Lower lobe of right lung (tissue), 2 donors: Measurements from ENCODE around the gene VDR. TPM values are rescaled to one million over a fixed set of nuclear protein-coding genes. Genes with fewer than 3 reads are reported as not detected.
A peak's percentile ranks its signal among the peaks of the same experiment; 100 is the strongest.

Experiments used
- ATAC-seq, 2 donors: fragments of 200-7000 bp; cut with Tn5 transposase; one replicate each; pipeline ENCODE4 v1.9.1; 2020 to 2022; ENCODE audit warnings: mild to moderate bottlenecking in 2 of 2, moderate library complexity in 2 of 2
- DNase-seq: peaks from one replicate; pipeline ENCODE4 v3.0.0-alpha.2; 2020
- H3K27ac ChIP-seq: fragments of 200-600 bp; one replicate; pipeline ENCODE4 v1.8.0; 2022
- H3K27me3 ChIP-seq: fragments of 200-600 bp; one replicate; pipeline ENCODE4 v1.8.0; 2022; ENCODE audit warnings: low read depth
- H3K36me3 ChIP-seq: fragments of 200-600 bp; one replicate; pipeline ENCODE4 v1.8.0; 2022; ENCODE audit warnings: mild to moderate bottlenecking
- H3K4me1 ChIP-seq: fragments of 200-600 bp; one replicate; pipeline ENCODE4 v1.8.0; 2022
- H3K4me3 ChIP-seq: fragments of 200-600 bp; one replicate; pipeline ENCODE4 v1.8.0; 2022; ENCODE audit warnings: mild to moderate bottlenecking
- H3K9me3 ChIP-seq: fragments of 200-600 bp; one replicate; pipeline ENCODE4 v1.8.0; 2022
- intact Hi-C: fragments of 100-400 bp; cut with DNase I; formaldehyde crosslinking; loops from one replicate; pipeline ENCODE4 v1.11.0; 2022
- long read RNA-seq: library from polyadenylated mRNA; unstranded; transcript quantifications from one replicate; pipeline ENCODE4 v2.0.0, GENCODE V29; 2021
- total RNA-seq: library from RNA; stranded (reverse); fragmentation: NEBNext Ultra II Directional; extraction: Animal tissue kit (Norgen Biotek cat#: 25700); gene quantifications from one replicate; pipeline ENCODE4 v1.2.1, GENCODE V29; 2021
- TF ChIP-seq, protein P1 (sequence below): fragments of 200-600 bp; IDR thresholded peaks from one replicate; pipeline ENCODE4 v1.8.0; 2022; ENCODE audit warnings: antibody characterized with exemption, mild to moderate bottlenecking
- donor health status: DM: no; HTN: yes; CAD: no; lungs with severe emphysema.

Gene VDR
- 24.3 TPM for total RNA-seq
- long read RNA-seq, full-length matches to known transcripts = 5 of 37 reads
- long read RNA-seq, partial matches to known transcripts = 11 of 37 reads
- long read RNA-seq, other reads (novel, unspliced or antisense) = 21 of 37 reads

DNA sequence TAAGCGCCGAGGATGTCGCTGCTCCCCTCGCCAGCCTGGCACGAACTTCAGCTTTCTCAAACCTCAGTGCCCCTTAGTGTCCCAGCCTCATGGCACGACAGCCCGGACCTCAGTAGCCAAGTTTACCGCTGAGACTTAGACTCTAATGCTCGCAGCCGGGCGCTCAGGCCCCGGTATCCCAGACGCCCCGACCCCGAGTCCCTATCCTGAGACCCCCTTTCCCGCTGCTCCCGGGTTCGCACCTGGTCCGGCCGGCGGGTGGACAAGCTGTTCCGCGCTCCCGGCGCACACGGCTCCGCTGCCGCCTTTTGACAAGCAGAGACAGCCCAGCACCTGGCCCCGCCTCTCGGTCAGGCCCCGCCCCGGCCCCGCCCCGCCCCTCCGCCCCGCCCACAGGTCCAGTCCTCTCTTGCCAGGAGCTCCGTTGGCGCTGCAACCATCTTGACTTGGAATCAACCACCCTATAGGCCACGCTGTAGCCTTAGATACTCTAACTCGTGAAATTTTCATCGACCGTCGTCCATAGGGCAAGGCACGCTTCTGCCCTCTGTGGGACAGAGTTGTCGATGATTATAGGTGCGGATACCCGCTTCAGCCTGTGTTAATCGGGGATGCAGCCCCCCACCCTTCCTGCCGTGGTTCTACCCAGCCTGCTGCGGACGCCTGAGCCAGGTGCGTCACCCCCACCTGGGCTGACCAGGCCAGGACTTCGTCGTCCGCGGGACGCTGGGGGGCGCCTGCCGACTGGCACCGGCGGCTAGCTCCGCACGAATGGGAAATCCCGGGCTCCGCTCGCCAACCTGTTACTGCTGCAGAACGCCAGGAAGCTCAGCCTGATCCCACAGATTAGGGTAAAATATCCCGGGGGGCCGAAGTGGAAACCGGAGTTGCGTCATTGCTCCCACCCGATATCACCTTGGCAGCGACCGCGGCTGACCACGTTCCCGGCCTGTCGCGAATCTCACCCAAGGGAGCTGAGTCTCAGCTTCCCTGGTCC, at the start of gene VDR:
VDR (minus strand) TSS at position 282 of the 997 bp plus-strand sequence. CDS start 25,881 bp downstream, outside the sequence.
- peak within 1 kb of the TSS; percentile 70 for H3K4me3 ChIP-seq
- H3K27me3 ChIP-seq = no peaks in the 10 kb centered on the region
- ATAC-seq (peak; percentile 90 to 92), DNase-seq (peak; percentile 89)
- intact Hi-C loops = no loop called here
- H3K9me3 ChIP-seq = no peaks in the 10 kb centered on the region
- no peaks in the 10 kb centered on the region for H3K36me3 ChIP-seq
- peak within 1 kb of the TSS; percentile 80 for H3K27ac ChIP-seq
- TF ChIP-seq, protein P1, sequence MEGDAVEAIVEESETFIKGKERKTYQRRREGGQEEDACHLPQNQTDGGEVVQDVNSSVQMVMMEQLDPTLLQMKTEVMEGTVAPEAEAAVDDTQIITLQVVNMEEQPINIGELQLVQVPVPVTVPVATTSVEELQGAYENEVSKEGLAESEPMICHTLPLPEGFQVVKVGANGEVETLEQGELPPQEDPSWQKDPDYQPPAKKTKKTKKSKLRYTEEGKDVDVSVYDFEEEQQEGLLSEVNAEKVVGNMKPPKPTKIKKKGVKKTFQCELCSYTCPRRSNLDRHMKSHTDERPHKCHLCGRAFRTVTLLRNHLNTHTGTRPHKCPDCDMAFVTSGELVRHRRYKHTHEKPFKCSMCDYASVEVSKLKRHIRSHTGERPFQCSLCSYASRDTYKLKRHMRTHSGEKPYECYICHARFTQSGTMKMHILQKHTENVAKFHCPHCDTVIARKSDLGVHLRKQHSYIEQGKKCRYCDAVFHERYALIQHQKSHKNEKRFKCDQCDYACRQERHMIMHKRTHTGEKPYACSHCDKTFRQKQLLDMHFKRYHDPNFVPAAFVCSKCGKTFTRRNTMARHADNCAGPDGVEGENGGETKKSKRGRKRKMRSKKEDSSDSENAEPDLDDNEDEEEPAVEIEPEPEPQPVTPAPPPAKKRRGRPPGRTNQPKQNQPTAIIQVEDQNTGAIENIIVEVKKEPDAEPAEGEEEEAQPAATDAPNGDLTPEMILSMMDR = peak; percentile 42
- H3K4me1 ChIP-seq = peaks cover 46% of the 10 kb centered on the region

DNA sequence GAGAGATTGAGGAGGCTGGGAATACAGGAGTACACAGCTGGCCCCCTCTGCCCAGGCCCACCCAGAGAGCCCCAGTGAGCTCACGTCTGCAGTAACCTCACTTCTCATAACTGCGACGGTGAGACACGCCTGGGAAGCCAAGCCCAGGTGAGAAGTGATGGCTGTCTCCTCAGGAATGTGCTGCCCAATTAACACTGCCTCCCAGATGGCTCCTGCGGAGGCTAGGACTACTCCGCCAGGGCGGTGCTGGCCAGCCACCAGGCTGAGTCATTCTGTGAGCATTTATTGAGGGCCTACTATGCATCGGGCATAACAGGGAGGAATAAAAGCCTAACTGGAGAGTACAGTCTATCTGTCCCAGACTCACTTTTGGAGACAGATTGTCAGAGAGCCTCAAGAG, 49.3 kb upstream of the VDR start:
- Histone ChIP-seq H3K4me1 (peaks cover 4% of the 10 kb centered on the region), H3K27me3 (no peaks in the 10 kb centered on the region), H3K27ac (no peak overlapping the region), H3K36me3 (no peaks in the 10 kb centered on the region), H3K9me3 (no peaks in the 10 kb centered on the region), H3K4me3 (no peak overlapping the region)
- intact Hi-C loops = no loop called here
- TF ChIP-seq, protein P1 = no peak
- peak; percentile 9 to 29 for ATAC-seq
- no peak for DNase-seq

DNA sequence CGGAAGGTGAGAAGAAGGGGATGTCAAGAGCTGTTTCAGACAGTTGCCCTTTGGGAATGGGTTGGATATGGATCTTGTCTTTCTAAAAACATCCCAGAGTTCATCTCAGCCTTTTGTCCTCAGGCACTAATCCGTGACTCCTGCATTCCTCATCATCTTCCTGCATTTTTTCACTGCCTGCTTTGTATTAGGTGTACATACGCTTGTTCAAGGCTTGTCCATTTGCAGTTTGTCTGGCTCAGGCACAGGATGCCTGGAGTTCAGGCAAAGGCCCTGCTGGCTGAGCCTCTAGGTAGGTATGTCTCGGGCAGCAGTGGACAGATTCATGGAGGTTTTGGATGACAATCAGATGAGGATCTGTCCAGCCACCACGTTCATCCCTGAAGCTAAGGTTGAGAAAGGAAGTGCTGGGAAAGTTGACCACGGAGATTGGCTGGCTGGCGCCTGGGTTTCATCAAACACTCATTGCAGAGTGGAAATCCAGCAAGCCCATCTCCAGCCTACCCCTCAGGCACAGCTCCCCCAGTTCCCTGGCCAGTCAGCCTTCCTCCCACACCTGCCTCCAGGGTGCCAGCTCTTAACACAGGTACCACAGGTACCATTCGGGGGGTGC, 46.2 kb upstream of the VDR start:
- Histone ChIP-seq H3K36me3 (no peaks in the 10 kb centered on the region), H3K27ac (no peak overlapping the region), H3K9me3 (no peaks in the 10 kb centered on the region), H3K27me3 (no peaks in the 10 kb centered on the region), H3K4me1 (peaks cover 13% of the 10 kb centered on the region), H3K4me3 (no peak overlapping the region)
- DNase-seq (no peak), ATAC-seq (no peak)
- TF ChIP-seq, protein P1 = no peak
- intact Hi-C loops = no loop called here

DNA sequence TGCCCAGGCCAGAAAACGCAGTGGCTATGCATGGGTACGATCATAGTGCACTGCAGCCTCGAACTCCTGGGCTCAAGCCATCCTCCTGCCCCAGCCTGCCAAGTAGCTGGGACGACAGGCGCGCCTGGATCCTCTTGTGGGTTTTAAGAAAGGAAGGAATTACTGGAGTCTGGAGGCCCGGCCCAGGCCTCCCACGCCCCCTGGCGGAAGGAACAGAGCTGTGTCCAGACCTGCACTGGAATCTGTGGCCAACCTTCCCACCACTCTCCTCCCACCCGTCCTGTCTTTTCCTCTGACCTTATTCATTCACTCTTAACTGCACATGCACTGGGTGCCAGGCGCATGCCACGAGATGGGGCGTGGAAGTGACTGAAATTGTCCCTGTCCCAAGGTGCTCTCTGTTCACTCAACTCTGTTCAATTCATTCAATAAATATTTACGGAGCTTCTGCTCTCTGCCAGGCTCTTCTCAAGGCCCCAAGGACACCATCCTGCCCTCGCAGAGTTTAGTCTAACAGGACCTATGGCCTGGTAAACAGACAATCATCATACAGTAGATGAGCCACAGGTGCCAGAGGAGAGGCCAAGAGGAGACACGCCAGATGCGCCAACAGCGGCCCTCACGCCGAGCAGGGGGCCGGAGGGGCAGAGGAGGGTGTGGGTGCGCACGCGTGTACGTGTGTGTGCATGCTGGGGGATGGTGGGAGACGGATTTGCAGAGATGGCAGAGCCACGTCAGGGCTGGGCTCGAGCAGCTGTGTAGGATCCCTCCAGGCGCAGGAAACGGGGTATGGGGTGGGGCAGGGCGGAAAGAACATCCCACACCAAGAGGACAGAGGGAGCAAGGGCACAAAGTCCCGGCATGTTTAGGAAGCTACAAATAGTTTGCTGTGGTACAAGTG, 44.9 kb upstream of the VDR start:
- Histone ChIP-seq H3K36me3 (no peaks in the 10 kb centered on the region), H3K27me3 (no peaks in the 10 kb centered on the region), H3K4me1 (peaks cover 11% of the 10 kb centered on the region), H3K9me3 (no peaks in the 10 kb centered on the region), H3K4me3 (no peak overlapping the region), H3K27ac (no peak overlapping the region)
- DNase-seq (peak; percentile 89), ATAC-seq (peak; percentile 90 to 93)
- TF ChIP-seq, protein P1 = peak; percentile 86
- intact Hi-C loops = no loop called here

DNA sequence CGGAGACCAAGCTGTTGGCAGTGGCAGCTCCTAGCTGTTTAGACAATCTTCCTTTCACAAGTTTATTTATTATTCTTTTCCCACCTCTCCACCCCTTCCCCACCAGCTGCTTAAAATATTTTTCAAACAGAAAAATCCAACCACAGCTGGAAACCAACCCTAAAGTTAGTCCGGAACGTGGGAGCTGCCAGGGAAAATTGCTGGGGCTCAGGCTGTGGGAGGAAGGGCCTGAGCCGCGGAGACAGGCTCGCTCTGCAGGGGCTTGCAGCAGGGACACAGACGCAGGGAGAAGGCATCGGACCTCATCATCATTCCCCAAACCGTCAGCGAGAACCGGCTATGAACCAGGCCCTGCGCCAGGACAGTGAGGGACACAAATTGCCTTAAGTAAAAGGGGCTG, 42.5 kb upstream of the VDR start:
- H3K27me3 ChIP-seq = peaks cover 7% of the 10 kb centered on the region
- H3K9me3 ChIP-seq = no peaks in the 10 kb centered on the region
- intact Hi-C loops = no loop called here
- H3K4me3 ChIP-seq = no peak overlapping the region
- DNase-seq (no peak), ATAC-seq (no peak)
- H3K4me1 ChIP-seq = peaks cover 9% of the 10 kb centered on the region
- no peaks in the 10 kb centered on the region for H3K36me3 ChIP-seq
- TF ChIP-seq, protein P1 = no peak
- no peak overlapping the region for H3K27ac ChIP-seq
